Measurements from ENCODE around the gene MICU1. TPM values are rescaled to one million over a fixed set of nuclear protein-coding genes. Genes with fewer than 3 reads are reported as not detected.

The MICU1 gene
- total and polyA plus RNA-seq, 2 donors (not counting 3 experiments of a cell fraction or from before 2014, with no cell fraction given) = 27.5 to 48.0 TPM

DNA sequence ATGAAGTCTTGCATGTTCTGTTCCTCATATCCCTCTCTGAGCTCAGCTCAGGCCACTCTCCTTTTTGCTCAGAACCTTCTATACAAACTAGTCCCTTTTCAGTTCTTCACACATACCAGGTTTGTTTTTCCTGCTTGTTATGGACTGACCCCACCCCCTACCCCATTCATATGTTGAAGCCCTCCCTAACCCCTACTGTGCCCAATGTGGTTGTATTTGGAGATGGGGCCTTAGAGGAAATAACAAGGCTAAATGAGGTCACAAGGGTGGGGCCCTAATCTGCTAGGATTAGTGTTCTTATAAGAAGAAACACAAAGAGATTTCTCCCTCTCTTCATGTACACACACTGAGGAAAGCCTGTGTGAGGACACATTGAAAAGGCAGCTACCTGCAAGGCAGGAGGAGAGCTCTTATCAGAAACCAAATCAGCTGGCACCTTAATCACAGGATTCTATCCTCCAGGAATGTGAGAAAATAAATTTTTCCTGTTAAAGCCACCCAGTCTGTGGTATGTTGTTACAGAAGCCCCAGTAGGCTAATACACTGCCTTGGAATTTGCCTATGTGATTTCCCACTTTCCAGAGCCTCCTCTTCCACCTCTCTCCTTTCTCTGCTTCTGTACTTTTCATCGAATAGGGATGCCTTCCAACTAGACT, 203.9 kb downstream of the MICU1 start:
- no peak for FAIRE-seq
- Histone ChIP-seq H3K9me1 (replicated peaks; ENCODE audit: control insufficient read depth, extremely low read depth, insufficient read depth, low read length) (no peaks in the 10 kb centered on the region), H3K27ac (ENCODE audit: insufficient read depth, low read depth, low read length) (no peak overlapping the region), H3K4me3 (replicated peaks in 1 of 3; ENCODE audit: insufficient read depth in 1 of 3, low read depth in 1 of 3, low read length in 3 of 3) (no peak overlapping the region), H3K9ac (replicated peaks; ENCODE audit: extremely low read depth, insufficient read depth, low read length) (no peak overlapping the region), H3K4me2 (ENCODE audit: insufficient read depth, low read length) (no peak overlapping the region), H4K20me1 (replicated peaks; ENCODE audit: control insufficient read depth, extremely low read depth, insufficient read depth, low read length) (no peaks in the 10 kb centered on the region), H2AFZ (ENCODE audit: low read depth, low read length) (no peak overlapping the region), H3K27me3 (ENCODE audit: control insufficient read depth in 2 of 2, insufficient read depth in 2 of 2, low read length in 2 of 2) (no peaks in the 10 kb centered on the region), H3K79me2 (ENCODE audit: control insufficient read depth, insufficient read depth, low read length) (no peaks in the 10 kb centered on the region), H3K4me1 (ENCODE audit: control insufficient read depth, extremely low read depth, insufficient read depth, low read length) (no peaks in the 10 kb centered on the region), H3K36me3 (ENCODE audit: control insufficient read depth in 2 of 2, extremely low read depth in 1 of 2, insufficient read depth in 2 of 2, low read length in 2 of 2) (peaks cover 0 to 2% of the 10 kb centered on the region in 2 experiments), H3K9me3 (replicated peaks; ENCODE audit: control insufficient read depth, insufficient read depth, low read length) (no peaks in the 10 kb centered on the region)
- ChIA-PET POLR2A (no interaction called here), CTCF (no interaction called here)
- dilution Hi-C loops (cut with MboI; ENCODE audit: extremely low pct_ligation_motif_present, low sequenced_read_pairs) (no loop called here), intact Hi-C loops (cut with micrococcal nuclease) (no loop called here)
- DNase-seq (ENCODE audit: low read depth, low spot score) = no peak
- no TSS peak for BruUV-seq (replicated peaks)
- TF ChIP-seq FOS (IDR thresholded peaks at IDR 0.05; ENCODE audit: borderline replicate concordance, insufficient read depth, low read length) = no peak
- TF ChIP-seq GATA2 (IDR thresholded peaks at IDR 0.05; ENCODE audit: insufficient read depth, insufficient read length, low read depth, low read length) = no peak
- TF ChIP-seq, protein P1, sequence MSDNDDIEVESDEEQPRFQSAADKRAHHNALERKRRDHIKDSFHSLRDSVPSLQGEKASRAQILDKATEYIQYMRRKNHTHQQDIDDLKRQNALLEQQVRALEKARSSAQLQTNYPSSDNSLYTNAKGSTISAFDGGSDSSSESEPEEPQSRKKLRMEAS (IDR thresholded peaks at IDR 0.05; ENCODE audit: insufficient read depth, insufficient read length) = no peak
- TF ChIP-seq JUN (IDR thresholded peaks at IDR 0.05; ENCODE audit: borderline replicate concordance, insufficient read depth, insufficient read length, low read depth) = no peak
- no peak for TF ChIP-seq MYC (IDR thresholded peaks at IDR 0.05; ENCODE audit: low read depth, low read length)
- TF ChIP-seq EZH2 (IDR thresholded peaks at IDR 0.05; ENCODE audit: borderline replicate concordance, low read depth, low read length, severe bottlenecking) = no peak
- TF ChIP-seq POLR2A (IDR thresholded peaks at IDR 0.05; ENCODE audit: low read depth, low read length) = no peak
- TF ChIP-seq, protein P2, sequence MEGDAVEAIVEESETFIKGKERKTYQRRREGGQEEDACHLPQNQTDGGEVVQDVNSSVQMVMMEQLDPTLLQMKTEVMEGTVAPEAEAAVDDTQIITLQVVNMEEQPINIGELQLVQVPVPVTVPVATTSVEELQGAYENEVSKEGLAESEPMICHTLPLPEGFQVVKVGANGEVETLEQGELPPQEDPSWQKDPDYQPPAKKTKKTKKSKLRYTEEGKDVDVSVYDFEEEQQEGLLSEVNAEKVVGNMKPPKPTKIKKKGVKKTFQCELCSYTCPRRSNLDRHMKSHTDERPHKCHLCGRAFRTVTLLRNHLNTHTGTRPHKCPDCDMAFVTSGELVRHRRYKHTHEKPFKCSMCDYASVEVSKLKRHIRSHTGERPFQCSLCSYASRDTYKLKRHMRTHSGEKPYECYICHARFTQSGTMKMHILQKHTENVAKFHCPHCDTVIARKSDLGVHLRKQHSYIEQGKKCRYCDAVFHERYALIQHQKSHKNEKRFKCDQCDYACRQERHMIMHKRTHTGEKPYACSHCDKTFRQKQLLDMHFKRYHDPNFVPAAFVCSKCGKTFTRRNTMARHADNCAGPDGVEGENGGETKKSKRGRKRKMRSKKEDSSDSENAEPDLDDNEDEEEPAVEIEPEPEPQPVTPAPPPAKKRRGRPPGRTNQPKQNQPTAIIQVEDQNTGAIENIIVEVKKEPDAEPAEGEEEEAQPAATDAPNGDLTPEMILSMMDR (IDR thresholded peaks at IDR 0.05; ENCODE audit: extremely low read depth in 1 of 2, insufficient read depth in 1 of 2, low read depth in 1 of 2, low read length in 2 of 2) = no peak
- TF ChIP-seq POLR2AphosphoS5 (IDR thresholded peaks at IDR 0.05; ENCODE audit: insufficient read depth, low read depth, low read length) = no peak

Data from endothelial cell of umbilical vein (primary cell).